CD14-positive monocyte (primary cell): ENCODE results near the gene THOC5. TPM values are rescaled to one million over a fixed set of nuclear protein-coding genes. Genes with fewer than 3 reads are reported as not detected.

ENCODE experiments used
- DNase-seq, 3 donors: peaks; one replicate each; pipeline ENCODE4 v3.0.0-alpha.2; 2011 to 2022
- H2AFZ ChIP-seq: 2 replicates; pipeline ENCODE4 v1.6.0; 2012; ENCODE audit warnings: mild to moderate bottlenecking, low read depth, low read length, inconsistent platforms; ENCODE audit not compliant: insufficient read depth, poor library complexity, severe bottlenecking
- H3K27ac ChIP-seq, 2 donors: 1 replicate in 1 of 2; 2 replicates in 1 of 2; pipeline ENCODE4 v1.5.1; 2012 to 2013; ENCODE audit warnings: low read length in 2 of 2, control low read depth in 1 of 2, inconsistent platforms in 1 of 2, low read depth in 1 of 2, mild to moderate bottlenecking in 1 of 2
- H3K27me3 ChIP-seq, 2 donors: one replicate each; pipeline versions ENCODE4 v1.6.0 to v1.6.1; 2011 to 2013; ENCODE audit warnings: low read length in 2 of 2; ENCODE audit not compliant: control insufficient read depth in 2 of 2, insufficient read depth in 2 of 2
- H3K36me3 ChIP-seq, 2 donors: replicated peaks in 1 of 2; 1 replicate in 1 of 2; 2 replicates in 1 of 2; pipeline versions ENCODE4 v1.5.1 to v1.6.1; 2012 to 2013; ENCODE audit warnings: low read length in 2 of 2, control low read depth in 1 of 2, inconsistent platforms in 1 of 2, mild to moderate bottlenecking in 1 of 2; ENCODE audit not compliant: insufficient read depth in 2 of 2, control insufficient read depth in 1 of 2
- H3K4me1 ChIP-seq, 2 donors: 1 replicate in 1 of 2; 2 replicates in 1 of 2; pipeline versions ENCODE4 v1.5.1 to v1.6.1; 2012 to 2013; ENCODE audit warnings: low read length in 2 of 2, control low read depth in 1 of 2, inconsistent platforms in 1 of 2, mild to moderate bottlenecking in 1 of 2, moderate library complexity in 1 of 2; ENCODE audit not compliant: insufficient read depth in 2 of 2, control insufficient read depth in 1 of 2
- H3K4me2 ChIP-seq: replicated peaks from 2 replicates; pipeline ENCODE3; 2012; ENCODE audit warnings: low read length, moderate library complexity, mild to moderate bottlenecking; ENCODE audit not compliant: poor library complexity, severe bottlenecking; ENCODE audit errors: extremely low read depth
- H3K4me3 ChIP-seq, 3 experiments: fragments of 200-600 bp in 1 of 3; sonication (generic) in 1 of 3; replicated peaks in 1 of 3; 1 replicate in 2 of 3; 2 replicates in 1 of 3; pipeline ENCODE4 v1.5.1; 2011 to 2013; ENCODE audit warnings: low read length in 3 of 3, mild to moderate bottlenecking in 3 of 3, control low read depth in 2 of 3, low read depth in 2 of 3, inconsistent platforms in 1 of 3, moderate library complexity in 1 of 3
- H3K79me2 ChIP-seq: 2 replicates; pipeline ENCODE4 v1.6.0; 2012; ENCODE audit warnings: mild to moderate bottlenecking, control low read depth, inconsistent platforms, low read length, moderate library complexity; ENCODE audit not compliant: insufficient read depth
- H3K9ac ChIP-seq: 2 replicates; pipeline ENCODE4 v1.6.0; 2017; ENCODE audit warnings: low read length, mild to moderate bottlenecking; ENCODE audit not compliant: insufficient read depth, poor library complexity, severe bottlenecking
- H3K9me3 ChIP-seq, 2 donors: replicated peaks in 1 of 2; 1 replicate in 1 of 2; 2 replicates in 1 of 2; pipeline versions ENCODE4 v1.5.1 to v1.6.1; 2012 to 2013; ENCODE audit warnings: low read length in 2 of 2, control low read depth in 1 of 2; ENCODE audit not compliant: control insufficient read depth in 1 of 2, insufficient read depth in 1 of 2
- H4K20me1 ChIP-seq: 2 replicates; pipeline ENCODE4 v1.6.0; 2012; ENCODE audit warnings: mild to moderate bottlenecking, low read length, control low read depth, moderate library complexity; ENCODE audit not compliant: insufficient read depth
- H3K27ac Mint-ChIP-seq, 7 donors: one replicate each; pipeline ENCODE4 v1.8.0; 2020; ENCODE audit warnings: mild to moderate bottlenecking in 7 of 7, mixed read lengths in 7 of 7, moderate library complexity in 6 of 7, inconsistent platforms in 2 of 7
- H3K27me3 Mint-ChIP-seq, 3 donors: one replicate each; pipeline ENCODE4 v1.8.0; 2021 to 2022; ENCODE audit warnings: low read depth in 3 of 3, mild to moderate bottlenecking in 3 of 3, mixed read lengths in 3 of 3, moderate library complexity in 3 of 3, inconsistent platforms in 1 of 3
- H3K36me3 Mint-ChIP-seq, 2 donors: one replicate each; pipeline ENCODE4 v1.8.0; 2020; ENCODE audit warnings: mixed read lengths in 2 of 2, inconsistent platforms in 1 of 2, mild to moderate bottlenecking in 1 of 2
- H3K4me1 Mint-ChIP-seq: one replicate; pipeline ENCODE4 v1.8.0; 2020; ENCODE audit warnings: mild to moderate bottlenecking, mixed read lengths
- H3K4me3 Mint-ChIP-seq, 2 donors: one replicate each; pipeline ENCODE4 v1.8.0; 2020; ENCODE audit warnings: mild to moderate bottlenecking in 2 of 2, mixed read lengths in 2 of 2, moderate library complexity in 1 of 2
- H3K9me3 Mint-ChIP-seq, 7 donors: one replicate each; pipeline ENCODE4 v1.8.0; 2020 to 2022; ENCODE audit warnings: mixed read lengths in 7 of 7, mild to moderate bottlenecking in 6 of 7, moderate library complexity in 6 of 7, inconsistent platforms in 2 of 7
- CTCF ChIP-seq: fragments of 200-600 bp; IDR thresholded peaks from one replicate; pipeline ENCODE4 v1.8.0; 2022; ENCODE audit warnings: antibody characterized with exemption, mild to moderate bottlenecking
- WGBS: methylation state at CpG from one replicate; pipeline ENCODE4 v1.1.5; 2013; ENCODE audit warnings: missing lambda C conversion rate; ENCODE audit not compliant: insufficient coverage; 5-methylcytosine and 5-hydroxymethylcytosine counted together
- intact Hi-C, 2 donors: fragments of 100-400 bp; cut with micrococcal nuclease; formaldehyde crosslinking; loops; one replicate each; pipeline versions ENCODE4 v1.15.0 to v1.15.1; 2023
- polyA plus RNA-seq, 3 donors: library from polyadenylated mRNA; depleted of rRNA in 1 of 3; unstranded in 2 of 3; stranded (reverse) in 1 of 3; fragments of 300-500 nt in 2 of 3; fragments of >200 nt in 1 of 3; fragmentation: Illumina TruSeq in 2 of 3; gene quantifications; 1 replicate in 2 of 3; 2 replicates in 1 of 3; pipeline ENCODE4 v1.2.3, GENCODE V29; 2012 to 2021

Gene THOC5
- polyA plus RNA-seq, 3 donors, result 19.6 to 29.9 (median 28.2) TPM

- no peaks in the 10 kb centered on the region for H3K4me1 ChIP-seq
- H3K9me3 Mint-ChIP-seq, result no peaks in the 10 kb centered on the region
- no peak overlapping the region for H3K27ac Mint-ChIP-seq
- DNase-seq, result peak in 1 of 3 donors; percentile 15
- no peaks in the 10 kb centered on the region for H3K27me3 ChIP-seq
- peak; percentile 24 for TF ChIP-seq CTCF
- H3K4me2 ChIP-seq, result no peak overlapping the region
- no peak overlapping the region for H3K27ac ChIP-seq
- no peak overlapping the region for H3K9ac ChIP-seq
- H3K36me3 Mint-ChIP-seq, result peaks cover 88 to 97% of the 10 kb centered on the region in 2 donors
- intact Hi-C loops, result loop anchor here (10.0 kb wide), 1 partner anchor 130 kb away; no protein-coding TSS in a partner anchor
- H3K4me3 ChIP-seq, result no peak overlapping the region
- H3K4me1 Mint-ChIP-seq, result no peaks in the 10 kb centered on the region
- peaks cover 84 to 93% of the 10 kb centered on the region in 2 donors for H3K36me3 ChIP-seq
- no peak overlapping the region for H3K4me3 Mint-ChIP-seq
- 82% methylated on average over 4 of the region's 5 CpGs for WGBS
- H4K20me1 ChIP-seq, result no peaks in the 10 kb centered on the region
- H3K27me3 Mint-ChIP-seq, result no peaks in the 10 kb centered on the region
- no peaks in the 10 kb centered on the region for H3K9me3 ChIP-seq
- H3K79me2 ChIP-seq, result no peaks in the 10 kb centered on the region
- no peak overlapping the region for H2AFZ ChIP-seq
These were observed 28.9 kb downstream of the THOC5 start for GRCh38 chr22:29524442-29525191.

- TF ChIP-seq CTCF, result no peak
- Histone ChIP-seq H3K27ac (no peak overlapping the region), H2AFZ (no peak overlapping the region), H3K9me3 (no peaks in the 10 kb centered on the region), H3K4me2 (no peak overlapping the region), H3K9ac (no peak overlapping the region), H3K36me3 (peaks cover 85 to 93% of the 10 kb centered on the region in 2 donors), H3K79me2 (no peaks in the 10 kb centered on the region), H3K27me3 (no peaks in the 10 kb centered on the region), H3K4me3 (no peak overlapping the region), H4K20me1 (no peaks in the 10 kb centered on the region), H3K4me1 (no peaks in the 10 kb centered on the region)
- Mint-ChIP-seq H3K4me1 (no peaks in the 10 kb centered on the region), H3K36me3 (peaks cover 86 to 96% of the 10 kb centered on the region in 2 donors), H3K27me3 (no peaks in the 10 kb centered on the region), H3K9me3 (no peaks in the 10 kb centered on the region), H3K4me3 (no peak overlapping the region), H3K27ac (no peak overlapping the region)
- intact Hi-C loops, result loop anchor here (10.0 kb wide), 1 partner anchor 129 kb away; no protein-coding TSS in a partner anchor
- 100% methylated on average over 2 of the region's 2 CpGs for WGBS
- no peak for DNase-seq
These were observed 29.8 kb downstream of the THOC5 start for GRCh38 chr22:29523761-29524160.
